HG03066 (cell line): ENCODE measurements around the gene RHOD.

ENCODE experiments used
- ATAC-seq: cut with Tn5 transposase; IDR thresholded peaks from one replicate; pipeline ENCODE4 v1.9.1; 2021; ENCODE audit warnings: low read depth; ENCODE audit not compliant: unreplicated experiment

RHOD gene

DNA sequence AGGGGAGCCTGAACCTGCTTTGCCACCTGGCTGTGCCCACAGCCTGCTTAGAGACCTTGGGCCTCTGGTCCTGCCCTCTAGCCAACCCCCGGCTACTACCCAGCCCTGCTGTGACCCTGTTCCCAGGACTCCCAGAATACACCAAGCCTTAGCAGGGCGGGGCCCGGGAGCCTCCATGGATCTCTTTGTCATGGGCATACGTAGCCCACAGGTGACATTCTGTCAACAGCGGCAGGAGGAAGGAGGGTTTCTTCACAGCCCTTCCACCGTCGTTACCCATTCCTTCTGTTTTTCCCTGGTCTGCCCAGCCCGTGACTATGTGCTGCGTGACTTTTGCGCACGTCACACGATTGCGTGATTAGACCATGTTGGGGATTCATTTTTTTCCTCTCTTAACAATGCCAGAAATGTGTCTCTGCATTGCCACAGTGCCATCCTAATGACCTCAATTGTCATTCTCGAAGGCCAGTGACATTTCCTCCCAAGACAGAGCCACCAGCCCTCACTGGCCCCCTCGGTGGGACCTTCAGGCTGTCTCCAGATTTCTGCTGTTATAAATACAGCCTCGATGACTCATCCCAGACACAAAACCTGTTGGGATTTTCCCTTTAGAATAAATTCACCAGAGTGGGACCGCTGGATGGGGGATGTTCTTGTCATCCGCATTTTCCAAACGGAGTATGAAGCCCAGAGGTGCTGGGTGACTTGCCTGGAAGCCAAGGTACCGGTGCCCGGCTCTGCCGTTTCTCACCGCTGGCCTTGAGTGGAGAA, 24.7 kb upstream of the RHOD start:
- ATAC-seq = no peak

- ATAC-seq = no peak
Observed at GRCh38 chr11:67032830-67033551, 23.7 kb upstream of the RHOD start.

- no peak for ATAC-seq
Observed at GRCh38 chr11:67033661-67034166, 22.9 kb upstream of the RHOD start.

DNA sequence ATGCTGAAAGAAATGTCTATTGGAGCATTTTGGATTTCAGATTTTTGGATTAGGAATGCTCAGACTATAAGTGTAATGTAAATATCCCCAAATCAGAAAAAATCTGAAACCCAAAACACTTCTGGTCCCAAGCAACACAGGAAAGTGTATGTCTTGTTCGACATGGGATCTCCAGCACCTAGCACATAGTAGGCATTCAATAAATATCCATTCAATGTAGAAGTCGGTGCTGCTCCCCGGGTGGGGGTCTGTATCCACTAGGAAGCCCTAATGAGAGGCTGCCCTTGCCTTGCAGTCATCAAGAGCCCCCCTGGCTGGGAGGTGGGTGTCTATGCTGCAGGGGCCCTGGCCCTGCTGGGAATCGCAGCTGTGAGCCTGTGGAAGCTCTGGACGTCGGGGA, 22.3 kb upstream of the RHOD start:
- ATAC-seq = no peak

DNA sequence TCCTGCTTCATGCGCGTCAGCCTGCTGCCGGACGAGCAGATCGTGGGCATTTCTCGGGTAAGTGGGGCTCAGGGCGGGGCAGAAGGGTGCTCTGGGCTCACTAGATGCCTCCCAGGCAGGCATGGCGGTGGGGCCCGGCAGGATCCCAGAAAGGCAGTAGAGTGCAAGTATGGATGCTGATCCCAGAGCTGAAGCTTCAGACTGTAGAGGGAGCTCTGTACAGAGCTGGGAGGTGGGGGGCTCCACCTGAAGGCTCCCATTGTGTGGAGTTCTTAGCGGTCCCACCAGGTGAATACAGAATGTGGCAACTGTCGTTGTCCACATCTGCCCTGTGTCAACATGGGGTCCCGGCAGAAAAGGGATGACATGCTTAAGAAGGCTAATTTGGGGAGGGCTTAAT, 16.5 kb upstream of the RHOD start:
- ATAC-seq = no peak

DNA sequence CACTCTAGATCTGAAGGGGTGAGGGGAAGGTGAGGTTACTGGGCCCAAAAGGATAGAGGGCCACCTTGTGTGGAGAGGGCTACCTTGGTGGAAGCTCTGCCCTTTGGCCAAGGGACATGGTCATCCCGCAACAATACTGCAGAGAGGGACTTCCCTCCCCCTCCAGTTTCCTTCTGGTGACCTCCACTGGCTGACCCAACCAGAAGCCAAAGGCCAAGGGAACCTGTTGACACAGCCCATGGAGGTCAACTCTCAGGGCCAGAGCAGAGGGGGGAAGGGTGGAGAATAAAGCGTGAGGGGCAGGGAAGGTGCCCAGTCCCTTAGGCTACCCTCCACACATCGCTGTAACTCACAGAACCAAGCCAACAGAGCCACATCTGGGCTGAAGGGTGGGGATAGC, 15.0 kb upstream of the RHOD start:
- no peak for ATAC-seq

GRCh38 chr11:67043572-67044349, 12.9 kb upstream of the RHOD start:
- ATAC-seq = no peak

DNA sequence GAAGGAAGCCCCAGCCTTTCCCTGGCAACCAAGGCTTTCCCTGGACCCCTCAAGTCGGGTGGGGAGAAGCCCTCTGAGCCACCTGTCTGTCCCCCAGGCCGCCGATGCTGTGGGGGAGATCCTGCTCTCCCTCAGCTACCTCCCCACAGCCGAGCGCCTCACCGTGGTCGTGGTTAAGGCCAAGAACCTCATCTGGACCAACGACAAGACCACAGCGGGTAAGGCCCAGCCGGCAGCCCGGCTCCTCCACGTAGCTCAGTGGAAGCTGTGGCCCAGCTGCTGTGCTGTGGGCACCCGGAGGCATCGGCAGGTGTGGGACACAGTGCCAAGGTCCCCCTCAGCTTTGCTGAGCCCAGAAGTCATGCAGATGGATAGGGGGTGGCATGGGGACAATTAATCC, 12.2 kb upstream of the RHOD start:
- no peak for ATAC-seq

- ATAC-seq = no peak
Observed at GRCh38 chr11:67045314-67045713, 11.3 kb upstream of the RHOD start.

- no peak for ATAC-seq
Observed at GRCh38 chr11:67048515-67049130, 8.0 kb upstream of the RHOD start.

GRCh38 chr11:67050139-67050538, 6.5 kb upstream of the RHOD start:
- no peak for ATAC-seq

- ATAC-seq = no peak
Observed at GRCh38 chr11:67051180-67051893, 5.3 kb upstream of the RHOD start.

DNA sequence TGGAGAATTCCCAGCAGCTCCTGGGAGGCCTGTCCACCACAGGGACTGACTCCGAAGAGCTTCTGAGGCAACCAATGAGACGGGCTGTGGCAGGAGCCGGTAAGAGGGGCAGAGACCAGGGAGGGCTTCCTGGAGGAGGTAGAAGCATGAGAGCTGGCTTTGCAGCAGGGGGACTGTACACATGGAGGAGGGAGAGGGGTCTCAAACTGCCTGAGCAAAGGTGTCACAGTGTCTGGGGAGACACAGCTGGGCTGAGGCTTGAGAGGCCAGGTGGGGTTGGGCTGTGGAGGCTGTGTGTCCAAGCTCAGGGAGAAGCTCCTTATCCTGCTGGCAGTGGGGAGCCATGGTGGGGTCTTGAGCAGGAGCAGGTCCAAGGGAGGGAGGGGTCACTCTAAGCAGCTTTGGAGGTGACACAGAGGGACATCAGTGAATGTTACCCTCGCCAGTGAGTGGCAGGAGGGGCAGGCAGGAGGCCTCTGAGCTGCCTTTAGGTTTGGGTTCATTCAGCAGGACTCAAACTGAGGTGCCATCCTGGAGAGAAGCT, 4.6 kb upstream of the RHOD start:
- ATAC-seq = no peak

- ATAC-seq = no peak
Observed at GRCh38 chr11:67052891-67053290, 3.8 kb upstream of the RHOD start.

DNA sequence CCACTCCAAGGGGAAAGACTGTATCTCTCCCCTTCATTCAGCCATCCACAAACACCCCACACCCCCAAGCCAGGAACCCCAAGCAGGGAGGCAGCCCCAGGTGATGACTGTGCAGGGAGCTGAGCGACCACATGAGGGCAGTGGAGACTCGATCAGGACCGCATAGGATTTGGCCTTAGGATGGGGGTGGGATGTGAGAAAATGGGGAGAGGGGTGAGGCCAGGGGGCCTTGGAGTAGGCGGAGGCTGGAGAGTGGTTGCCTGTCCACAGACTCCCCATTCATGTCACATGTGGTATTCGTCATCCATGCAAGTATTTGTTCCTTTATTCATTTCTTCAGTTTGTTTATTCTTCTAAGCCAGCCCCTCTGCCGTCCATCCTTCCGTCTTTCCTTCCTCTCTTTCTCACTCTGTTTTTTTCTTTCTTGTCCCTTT, 2.7 kb upstream of the RHOD start:
- ATAC-seq = no peak

DNA sequence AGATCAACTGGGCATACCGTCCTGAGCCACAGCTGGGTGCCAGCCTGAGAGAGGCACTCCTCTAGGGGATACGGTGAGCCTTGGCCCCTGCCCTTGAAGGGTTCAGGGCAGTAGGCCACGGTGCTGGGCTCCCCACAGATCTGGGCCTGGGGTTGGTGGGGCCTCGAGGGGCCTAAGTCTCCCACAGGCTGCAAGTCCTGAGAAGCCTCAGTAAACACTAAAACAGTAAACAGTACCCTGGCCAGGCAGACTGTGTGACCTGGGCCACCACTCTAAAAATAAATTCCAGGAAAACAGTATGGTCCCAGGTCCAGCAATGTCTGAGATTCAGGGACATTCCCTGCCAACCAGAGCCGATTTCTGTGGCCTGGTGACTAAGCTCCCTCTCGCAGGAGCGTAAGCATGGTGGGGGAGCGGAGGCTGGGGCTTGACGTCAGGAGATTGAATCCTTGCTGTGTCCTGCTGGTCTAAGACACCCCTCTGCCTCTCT, 2.3 kb upstream of the RHOD start:
- ATAC-seq = no peak

DNA sequence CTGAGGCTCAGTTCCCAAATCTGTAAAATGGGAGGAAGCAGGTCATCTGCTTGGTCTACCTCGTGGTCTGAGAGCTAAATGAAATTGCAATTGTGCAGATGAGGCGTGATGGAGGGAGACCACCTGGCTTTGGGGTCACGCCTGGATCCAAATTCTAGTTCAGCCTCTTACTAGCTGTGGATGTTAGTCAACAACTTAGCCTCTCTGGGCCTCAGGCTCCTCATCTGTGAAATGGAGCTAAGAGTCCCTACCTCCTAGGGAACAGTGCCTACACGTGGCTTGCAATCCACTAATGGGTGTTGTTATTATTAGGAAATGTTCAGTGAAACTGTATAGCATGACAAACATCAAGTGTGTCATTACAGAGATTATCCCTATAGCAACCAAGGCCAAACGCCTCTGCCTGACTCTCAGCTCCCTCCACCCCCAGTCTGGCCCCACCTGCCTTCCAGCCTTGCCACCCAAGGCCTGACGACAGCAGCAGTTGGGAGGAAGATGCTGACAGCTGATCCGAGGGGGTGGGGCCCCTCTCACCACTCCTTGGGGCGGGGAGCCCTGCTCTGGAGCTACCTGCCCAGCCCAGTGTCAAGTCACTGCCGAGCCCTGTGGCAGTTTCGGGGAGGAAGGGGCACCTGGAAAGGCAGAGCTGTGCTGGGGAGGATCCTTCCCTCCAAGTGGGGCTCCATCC, 1.7 kb upstream of the RHOD start:
- ATAC-seq = no peak

- no peak for ATAC-seq
Observed at GRCh38 chr11:67055812-67056211, 835 bp upstream of the RHOD start.

DNA sequence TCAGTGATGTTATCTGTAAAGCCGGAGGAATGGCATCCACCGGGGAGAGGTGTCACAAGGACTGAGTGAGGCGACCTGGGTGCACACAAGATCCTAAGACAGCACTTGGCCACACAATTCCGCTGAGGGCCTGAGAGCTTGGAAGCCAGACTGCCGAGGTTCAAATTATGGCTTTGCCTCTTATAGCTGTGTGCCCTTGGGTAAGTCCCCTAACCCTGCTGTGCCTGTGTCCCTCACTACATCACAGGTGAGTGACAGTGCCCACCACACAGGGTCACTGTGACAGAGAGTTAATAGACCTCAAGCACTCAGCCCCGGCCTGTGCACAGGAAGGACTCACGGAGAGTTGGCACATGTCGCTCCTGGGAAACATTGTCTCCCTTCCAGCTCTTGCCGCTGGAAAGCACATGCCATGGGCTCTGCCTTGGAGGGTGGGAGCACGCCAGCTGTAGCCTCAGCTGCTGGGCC, 592 bp downstream of the RHOD start:
- ATAC-seq = no peak
